Ramos (cell line): ENCODE data around the gene CDYL2.
"Not testable (repeated sequence)": the region's sequence is repeated elsewhere in the genome, so short reads cannot be mapped to it uniquely, and the experiment has no call there.

ENCODE experiments used
- in situ Hi-C: fragments of 300-500 bp; cut with MboI; formaldehyde crosslinking; loops from one replicate; pipeline ENCODE4 v1.14.3; 2022; ENCODE audit warnings: low sequenced_read_pairs; ENCODE audit not compliant: unreplicated experiment

CDYL2 gene, protein sequence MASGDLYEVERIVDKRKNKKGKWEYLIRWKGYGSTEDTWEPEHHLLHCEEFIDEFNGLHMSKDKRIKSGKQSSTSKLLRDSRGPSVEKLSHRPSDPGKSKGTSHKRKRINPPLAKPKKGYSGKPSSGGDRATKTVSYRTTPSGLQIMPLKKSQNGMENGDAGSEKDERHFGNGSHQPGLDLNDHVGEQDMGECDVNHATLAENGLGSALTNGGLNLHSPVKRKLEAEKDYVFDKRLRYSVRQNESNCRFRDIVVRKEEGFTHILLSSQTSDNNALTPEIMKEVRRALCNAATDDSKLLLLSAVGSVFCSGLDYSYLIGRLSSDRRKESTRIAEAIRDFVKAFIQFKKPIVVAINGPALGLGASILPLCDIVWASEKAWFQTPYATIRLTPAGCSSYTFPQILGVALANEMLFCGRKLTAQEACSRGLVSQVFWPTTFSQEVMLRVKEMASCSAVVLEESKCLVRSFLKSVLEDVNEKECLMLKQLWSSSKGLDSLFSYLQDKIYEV

DNA sequence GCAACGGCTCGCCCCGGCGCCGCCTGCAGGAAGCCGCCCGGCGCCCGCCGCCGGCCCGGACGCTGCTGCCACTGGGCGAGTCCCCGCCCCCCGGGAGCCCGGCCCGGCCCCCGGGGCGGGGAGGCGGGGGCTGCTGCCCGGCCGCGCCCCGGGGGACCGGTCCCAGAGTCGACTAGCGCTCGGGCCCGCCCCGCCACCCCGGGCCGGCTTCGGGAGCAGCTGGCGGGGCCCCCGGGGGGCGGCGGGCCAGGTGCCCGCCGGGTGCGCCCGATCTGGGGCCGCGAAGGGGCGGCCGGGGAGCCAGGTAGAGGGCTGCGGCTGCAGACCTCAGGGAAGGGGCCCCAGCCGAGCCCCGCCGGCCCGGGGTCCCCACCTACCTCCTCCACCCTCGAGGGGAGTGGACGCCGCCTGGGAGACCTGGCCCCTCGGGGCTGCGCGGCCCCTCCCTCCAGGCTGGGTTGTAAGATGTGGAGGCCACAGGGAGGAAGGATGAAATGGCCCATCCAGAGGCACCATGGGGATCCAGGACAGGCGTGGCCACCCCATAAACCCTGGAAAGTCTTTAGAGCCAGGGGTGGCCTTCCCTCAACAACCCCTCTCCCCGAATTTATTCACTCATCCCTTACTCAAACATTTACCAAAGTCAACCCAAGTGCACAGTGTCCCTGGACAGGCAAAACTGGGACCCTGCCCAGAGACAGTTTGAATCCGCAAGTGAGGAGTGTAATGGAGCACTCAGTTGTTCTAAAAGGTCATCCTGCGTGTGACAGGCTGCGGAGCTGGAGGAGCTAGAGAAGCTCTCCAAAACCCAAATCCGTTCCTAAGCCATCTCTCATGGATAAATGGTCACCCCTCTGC lies at the start of gene CDYL2:
TSS of gene CDYL2 (minus strand) at position 73 of the 858 bp plus-strand sequence. CDS start 425 bp downstream, outside the sequence.
- in situ Hi-C loops: no loop called here

DNA sequence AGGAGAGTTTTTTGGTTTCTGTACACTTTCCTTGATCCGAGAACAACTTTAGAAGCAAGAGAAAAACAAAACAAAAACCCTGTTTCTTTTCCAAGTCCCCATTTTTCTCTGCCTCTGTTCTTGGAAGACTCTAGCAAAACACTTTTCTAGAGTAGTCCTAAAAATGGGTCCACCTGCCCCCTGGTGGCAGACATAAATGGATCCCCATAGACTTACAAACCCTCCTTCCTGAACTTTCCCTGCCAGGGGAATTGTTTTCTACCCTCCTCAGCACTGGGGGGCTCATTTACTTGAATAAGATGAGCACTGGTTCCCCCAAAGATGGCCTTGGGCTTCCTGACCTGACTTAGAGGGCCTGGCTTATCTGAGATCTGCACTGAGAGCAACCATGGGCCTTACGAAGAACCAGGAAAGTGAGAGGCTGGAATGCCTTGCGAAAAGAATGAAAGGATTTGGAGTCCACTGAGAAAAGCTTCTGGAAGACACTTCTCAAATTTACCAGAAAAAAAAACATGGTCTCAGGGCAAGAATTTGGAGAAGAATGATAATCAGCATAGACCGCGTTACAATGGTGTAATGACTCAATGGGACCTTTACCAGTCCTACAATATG lies 48.0 kb upstream of the CDYL2 start:
- in situ Hi-C loops: no loop called here

DNA sequence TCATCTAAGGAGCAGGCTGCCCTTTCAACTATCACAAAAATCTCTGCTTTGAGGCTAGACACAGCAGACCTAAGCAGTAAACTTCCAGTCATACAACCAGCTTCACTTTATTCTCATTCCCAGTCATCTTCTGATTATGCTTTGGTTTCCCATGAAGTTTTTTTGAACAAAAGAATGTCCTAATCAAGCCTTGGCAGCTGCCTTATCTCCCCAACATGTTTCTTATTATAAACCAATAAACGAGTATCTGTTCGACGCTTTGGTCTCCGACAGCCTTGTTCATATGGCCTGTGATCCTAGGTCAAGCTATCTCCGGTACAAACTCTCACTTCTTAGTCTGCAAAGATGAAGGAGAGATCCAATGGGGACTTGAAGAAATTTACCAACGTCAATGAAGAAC lies 47.4 kb upstream of the CDYL2 start:
- in situ Hi-C loops: no loop called here

DNA sequence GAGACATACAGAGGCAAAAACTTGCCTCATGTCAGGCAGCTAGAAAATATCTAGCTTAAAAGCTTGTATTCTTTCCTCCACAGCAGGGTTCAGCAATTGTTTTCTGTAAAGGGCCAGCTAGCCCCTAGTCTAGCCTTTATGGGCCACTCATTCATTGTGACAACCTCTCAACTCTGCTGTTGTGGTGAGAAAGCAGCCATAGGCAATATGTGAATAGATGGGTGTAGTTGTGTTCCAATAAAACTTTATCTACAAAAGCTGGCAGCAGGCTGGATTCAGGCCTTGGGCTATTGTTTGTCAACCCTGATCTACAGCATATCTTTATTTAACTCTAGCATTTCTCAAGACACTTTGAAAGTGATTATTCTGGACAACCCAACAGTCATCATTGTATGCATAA lies 46.4 kb upstream of the CDYL2 start:
- in situ Hi-C loops: no loop called here

DNA sequence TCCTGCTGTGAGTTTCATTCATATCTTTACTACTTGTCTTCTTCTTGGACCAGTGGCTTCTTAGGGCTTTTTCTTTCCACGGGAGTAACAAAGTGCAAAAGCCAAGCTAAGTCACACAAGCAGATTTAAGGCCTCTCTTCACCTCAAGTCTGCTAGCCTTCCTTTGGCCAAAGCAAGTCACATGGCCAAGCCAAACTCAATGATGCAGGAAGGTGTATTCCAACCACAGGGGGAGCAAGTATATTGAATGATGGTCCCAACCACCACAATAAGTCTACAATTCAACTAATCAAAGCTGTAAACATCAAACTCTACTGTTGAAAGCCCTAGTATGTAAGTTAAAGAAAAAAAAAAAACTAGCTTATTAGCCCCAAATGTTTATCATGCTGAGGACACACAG lies 44.5 kb upstream of the CDYL2 start:
- in situ Hi-C loops: no loop called here

DNA sequence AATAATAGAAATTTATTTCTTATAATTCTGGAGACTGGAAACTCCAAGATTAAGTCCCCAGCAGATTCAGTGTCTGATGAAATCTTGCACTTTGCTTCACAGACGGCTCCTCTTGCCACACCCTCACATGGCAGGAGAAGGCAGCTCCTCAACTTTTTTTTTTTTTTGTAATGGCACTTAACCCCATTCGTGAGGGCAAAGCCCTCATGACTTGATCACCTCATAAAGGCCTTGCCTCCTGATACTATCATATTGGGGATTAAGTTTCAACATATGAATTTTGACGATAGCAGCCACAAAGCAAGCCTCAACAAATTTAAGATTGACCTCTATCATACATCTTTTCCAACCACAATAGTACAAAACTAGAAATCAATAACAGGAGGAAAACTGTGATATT lies 42.3 kb upstream of the CDYL2 start:
- in situ Hi-C loops: no loop called here

DNA sequence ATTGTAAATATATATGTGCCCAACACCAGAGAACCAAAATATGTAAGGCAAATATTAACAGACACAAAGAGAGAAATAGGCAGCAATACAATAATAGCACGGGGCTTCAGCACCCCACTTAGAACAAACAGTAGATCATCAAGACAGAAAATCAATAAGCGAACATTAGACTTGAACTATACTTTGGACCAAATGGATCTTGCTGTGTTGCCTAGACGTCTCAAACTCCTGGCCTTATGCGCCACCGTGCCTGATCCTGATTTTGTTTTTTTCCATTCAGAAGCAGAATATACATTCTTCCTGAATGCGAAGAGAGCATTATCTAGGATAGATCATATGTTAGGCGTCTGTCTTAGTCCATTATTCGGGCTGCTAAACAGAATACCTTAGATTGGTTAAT lies 41.9 kb upstream of the CDYL2 start:
- in situ Hi-C loops: no loop called here

DNA sequence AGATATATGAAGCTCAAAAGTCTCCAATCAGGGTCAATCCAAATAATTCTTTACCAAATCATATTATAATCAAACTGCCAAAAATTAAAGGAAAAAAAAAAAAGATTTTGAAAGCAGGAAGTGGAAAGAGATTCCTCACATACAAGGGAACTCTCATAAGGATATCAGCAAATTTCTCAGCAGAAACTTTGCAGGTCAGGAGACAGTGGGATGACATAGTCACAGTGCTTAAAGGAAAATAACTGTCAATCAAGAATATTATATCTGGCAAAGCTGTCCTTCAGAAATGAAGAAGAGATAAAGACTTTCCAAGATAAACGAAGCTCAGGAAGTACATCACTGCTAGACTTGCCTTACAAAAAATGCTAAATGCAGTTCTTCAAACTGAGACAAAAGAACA lies 40.0 kb upstream of the CDYL2 start:
- in situ Hi-C loops: no loop called here

DNA sequence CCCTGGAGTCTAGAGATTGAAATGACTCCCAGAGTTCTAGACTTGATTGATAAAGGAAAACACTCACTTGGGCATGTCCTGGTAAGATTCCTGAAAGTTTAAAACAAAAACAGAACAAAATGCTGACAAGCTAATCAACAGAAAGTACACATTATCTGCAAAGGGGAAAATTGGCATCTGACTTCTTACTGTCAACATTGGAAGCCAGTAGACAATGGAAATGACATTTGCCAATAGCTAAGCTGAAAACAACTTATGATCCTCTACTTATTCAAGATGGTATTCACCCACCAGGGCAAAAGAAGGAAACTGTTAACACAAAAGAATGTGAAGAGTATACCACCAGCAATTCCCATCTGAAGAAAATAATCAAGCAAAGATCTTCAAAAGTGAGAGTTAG lies 36.8 kb upstream of the CDYL2 start:
- in situ Hi-C loops: no loop called here

DNA sequence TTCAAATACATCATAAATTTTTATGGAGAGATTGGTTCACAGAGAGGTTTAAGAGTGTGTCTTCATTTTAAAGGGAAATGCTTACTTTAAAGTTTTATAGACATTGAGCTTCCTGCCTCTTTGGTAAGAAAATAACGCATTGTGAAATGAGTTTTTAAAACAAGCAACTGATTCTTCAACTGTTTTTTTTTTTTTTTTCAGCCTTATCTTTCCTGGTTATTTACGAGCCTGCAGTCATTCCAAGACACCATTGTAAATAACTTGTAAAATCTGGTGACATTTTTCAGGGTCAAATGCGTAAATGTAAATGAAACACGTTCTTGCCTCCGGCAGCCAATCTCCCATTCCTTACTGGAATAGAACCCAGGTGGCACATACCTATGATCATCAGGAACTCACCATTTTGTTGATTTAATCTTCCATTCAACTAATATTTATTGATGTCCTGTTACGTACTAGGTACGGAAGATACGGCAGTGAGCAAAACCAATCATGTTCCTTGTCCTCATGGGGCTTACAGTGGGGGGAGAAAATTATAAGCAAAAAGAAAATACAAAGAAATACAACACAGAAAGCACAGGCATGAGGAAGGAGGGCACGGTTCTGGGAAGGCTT lies 33.2 kb upstream of the CDYL2 start:
- in situ Hi-C loops: no loop called here

DNA sequence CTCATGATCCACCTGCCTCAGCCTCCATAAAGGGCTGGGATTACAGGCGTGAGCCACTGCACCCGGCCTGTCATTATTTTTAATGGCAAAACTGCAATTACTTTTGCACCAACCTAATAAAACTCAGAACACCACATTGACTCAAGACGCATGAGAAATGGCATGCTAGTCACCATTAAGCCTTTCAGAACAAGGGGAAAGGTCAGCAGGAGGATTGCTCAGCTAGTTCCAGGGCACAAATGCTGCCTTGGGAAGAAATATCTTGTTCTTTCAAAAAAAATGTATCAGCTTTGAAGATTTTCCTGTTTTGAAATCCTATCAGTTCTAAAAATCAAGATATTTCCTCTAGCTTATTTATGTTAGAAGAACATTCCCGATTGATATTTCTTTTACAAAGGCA lies 32.4 kb upstream of the CDYL2 start:
- in situ Hi-C loops: no loop called here

DNA sequence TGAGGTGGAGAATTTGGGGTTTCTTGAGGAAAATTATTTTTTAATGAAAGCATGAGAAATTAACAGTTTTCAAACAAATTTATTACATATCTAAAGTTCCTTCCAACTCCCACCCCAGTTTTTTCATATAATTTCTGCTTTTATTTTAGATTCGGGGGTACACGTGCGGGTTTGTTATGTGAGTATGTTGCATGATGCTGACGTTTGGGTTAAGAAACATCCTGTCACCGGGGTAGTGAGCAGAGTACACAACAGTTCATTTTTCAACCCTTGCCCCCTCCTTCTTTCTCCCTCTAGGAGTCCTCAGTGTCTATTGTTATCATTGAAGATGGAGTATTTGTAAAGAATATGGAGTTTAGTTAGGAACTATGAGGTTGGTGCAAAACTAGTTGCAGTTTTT lies 31.8 kb upstream of the CDYL2 start:
- in situ Hi-C loops: no loop called here

DNA sequence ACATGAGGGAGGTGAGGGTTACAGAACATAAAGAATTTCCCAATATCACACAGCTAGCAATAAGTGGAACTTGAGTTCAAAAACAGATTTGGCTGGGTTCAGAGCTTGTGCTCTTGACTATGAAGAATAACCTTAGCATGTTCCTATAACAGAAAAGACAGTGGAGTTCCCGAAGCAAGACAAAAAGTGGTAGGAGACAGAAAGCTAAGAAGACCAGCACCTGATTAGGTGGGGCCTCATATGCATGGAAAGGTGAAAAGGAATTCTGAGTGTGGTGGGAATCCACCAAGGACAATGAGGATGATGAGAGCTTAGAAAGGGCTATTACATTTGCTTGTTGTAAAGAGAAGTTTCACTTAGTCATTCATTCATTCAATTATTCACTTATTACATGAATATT lies 26.6 kb upstream of the CDYL2 start:
- in situ Hi-C loops: no loop called here

DNA sequence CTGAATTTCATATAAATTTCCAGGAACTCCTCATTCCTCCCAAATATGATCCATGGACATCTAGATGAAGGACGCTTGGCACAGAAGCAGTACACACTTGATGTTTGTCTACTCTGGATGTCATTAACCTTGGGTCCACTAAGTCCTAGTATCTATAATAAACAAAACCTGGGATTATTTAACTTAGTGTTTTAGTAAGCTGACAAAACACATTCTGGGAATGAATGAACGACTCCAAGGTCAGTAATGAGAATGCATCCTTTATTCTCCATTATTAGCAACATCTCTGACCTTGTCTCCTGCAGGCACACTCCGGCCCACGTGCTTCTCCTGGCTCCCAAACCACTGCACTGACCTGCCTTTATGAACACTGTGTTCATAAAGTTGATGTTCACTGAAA lies 24.1 kb upstream of the CDYL2 start:
- in situ Hi-C loops: no loop called here

DNA sequence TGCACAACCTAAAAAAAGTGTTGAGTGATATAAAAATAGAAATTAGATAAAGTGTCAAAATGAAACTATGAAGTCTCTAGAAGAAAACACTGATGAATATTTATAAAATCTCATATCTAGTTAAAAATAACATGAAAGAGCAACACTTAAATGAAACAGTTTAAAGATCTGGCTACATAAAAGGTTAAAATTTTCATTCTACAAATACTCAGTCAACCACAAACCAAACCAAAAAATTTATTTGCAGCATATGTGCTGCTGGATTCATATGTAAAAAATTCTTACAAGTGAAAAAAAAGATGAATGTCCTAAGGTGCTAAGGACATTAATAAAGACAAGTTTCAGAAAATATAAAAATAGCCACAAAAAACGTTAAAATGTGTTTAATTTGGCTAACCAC lies 22.6 kb upstream of the CDYL2 start:
- in situ Hi-C loops: no loop called here

DNA sequence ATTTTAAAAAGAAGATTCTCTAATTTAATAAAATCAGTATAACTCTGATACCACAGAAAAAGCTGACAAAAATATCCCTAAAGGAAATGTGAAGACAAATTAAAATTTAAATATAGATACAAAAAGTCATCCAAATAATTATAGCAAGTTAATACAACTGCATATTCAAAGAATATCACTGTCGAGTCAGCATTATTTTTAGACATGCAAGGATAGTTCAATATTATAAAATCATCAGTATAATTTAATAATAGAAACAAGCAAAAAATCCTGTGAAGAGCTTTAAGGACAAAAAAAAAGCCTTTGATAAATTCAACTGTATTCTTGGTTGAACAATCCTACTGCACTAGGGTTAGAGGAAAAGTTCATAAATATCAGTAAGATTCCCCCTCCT lies 21.0 kb upstream of the CDYL2 start:
- in situ Hi-C loops: no loop called here

DNA sequence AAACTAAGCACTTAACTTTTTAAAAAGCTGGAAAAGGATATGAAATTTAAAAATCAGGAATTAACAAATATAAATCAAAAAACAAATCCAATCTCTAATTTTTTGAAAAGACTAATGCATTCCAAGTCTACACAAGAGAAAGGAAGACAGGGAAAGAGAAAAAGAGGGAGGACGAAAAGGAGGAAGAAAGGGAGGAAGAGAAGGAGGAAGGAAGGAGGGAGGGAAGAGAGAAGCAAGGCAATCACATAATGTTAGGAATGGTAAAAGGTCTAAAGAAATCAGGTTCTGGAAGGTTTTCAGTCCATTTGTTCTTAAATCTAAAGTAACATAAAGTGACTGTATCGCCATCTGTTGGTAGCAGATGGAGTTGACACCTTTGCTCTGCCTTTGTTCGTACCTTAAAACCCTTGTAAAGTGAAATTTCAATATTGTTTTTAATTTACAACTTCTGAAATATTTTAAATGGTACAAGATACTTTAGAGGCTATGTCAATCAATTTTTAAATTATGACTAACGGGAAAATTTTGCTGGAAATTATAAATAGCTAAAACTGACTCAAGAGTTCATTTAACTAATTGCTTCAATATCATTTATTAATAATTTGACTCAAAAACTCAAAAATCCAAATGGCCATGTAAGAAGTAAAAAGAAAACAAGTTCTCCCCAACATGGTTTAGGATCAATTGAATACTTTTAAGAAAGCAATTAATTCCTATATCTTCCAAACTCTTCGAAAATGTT lies 20.4 kb upstream of the CDYL2 start:
- in situ Hi-C loops: no loop called here

DNA sequence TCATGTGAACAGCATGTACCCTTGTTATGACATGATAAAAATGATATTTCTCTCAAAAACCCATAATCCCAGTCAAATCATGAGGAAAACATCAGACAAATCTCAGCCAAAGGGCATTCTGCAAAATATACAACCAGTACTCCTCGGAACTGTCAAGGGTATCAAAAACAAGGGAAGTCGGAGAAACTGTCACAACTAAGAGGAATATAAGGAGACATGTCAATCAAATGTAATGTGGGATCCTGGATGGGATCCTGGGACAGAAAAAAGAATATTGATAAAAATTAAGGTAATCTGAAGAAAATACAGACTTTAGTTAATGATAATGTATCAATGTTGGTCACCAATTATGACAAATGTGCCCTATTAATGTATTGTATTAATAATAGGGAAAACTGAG lies 15.6 kb upstream of the CDYL2 start:
- in situ Hi-C loops: no loop called here

DNA sequence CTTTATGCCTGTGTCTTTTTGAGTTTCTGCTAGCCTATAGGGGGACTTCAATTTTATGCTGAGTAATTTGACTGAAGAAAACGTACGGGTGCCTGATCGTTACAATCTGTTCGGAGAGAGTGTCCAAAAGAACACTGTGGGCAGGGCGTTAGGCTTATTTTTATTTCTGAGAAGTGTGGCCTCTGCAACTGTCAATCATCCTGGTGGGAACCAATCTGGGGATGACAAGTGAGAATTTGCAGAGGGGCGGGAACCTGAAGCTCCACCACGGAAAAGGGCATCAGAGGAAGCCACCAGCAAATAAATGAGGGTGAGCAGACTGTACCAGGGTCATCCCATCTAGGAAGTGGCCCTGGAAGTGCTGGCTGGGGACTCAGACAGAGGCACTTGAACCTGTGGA lies 12.0 kb upstream of the CDYL2 start:
- in situ Hi-C loops: no loop called here

DNA sequence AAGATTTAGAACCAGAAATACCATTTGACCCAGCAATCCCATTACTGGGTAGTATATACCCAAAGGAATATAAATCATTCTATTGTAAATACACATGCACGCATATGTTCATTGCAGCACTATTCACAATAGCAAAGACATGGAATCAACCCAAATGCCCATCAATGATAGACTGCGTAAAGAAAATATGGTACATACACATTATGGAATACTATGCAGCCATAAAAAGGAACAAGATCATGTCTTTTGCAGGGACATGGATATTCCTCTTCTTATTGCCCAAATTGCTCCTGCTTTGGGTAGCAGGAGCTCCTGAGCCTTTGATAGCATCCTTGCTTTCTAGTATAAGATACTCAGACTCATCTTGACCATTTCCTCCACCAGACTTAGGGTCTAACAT lies 10.9 kb upstream of the CDYL2 start:
- in situ Hi-C loops: not testable (repeated sequence)
